A673 (cell line): Measurements from ENCODE around the gene ERVFRD-1. TPM values are rescaled to one million over a fixed set of nuclear protein-coding genes. Genes with fewer than 3 reads are reported as not detected.

Source experiments
- BruUV-seq: library from RNA; stranded (reverse); fragments of 400-500 nt; replicated peaks from 2 replicates; lab custom pipeline; 2021; lab: Mats Ljungman, UMichigan
- CTCF ChIA-PET: fragments of 300-600 bp; sonication (Branson Sonifier 250); formaldehyde crosslinking; loops from one replicate; lab custom pipeline; 2022; ENCODE audit warnings: antibody characterized with exemption; lab: Charles Lee
- POLR2A ChIA-PET: fragments of 300-600 bp; sonication (Branson Sonifier 250); formaldehyde crosslinking; loops from one replicate; lab custom pipeline; 2022; ENCODE audit warnings: antibody characterized with exemption; ENCODE audit not compliant: low non-redundant PET; lab: Charles Lee
- DNase-seq: peaks from one replicate; pipeline ENCODE4 v3.0.0-alpha.2; 2015; ENCODE audit warnings: low spot score
- H3K27ac ChIP-seq: fragments of 200-600 bp; sonication (generic); 2 replicates; pipeline ENCODE4 v1.5.1; 2016; ENCODE audit warnings: mixed run types, low read depth, mild to moderate bottlenecking, mixed read lengths, antibody characterized with exemption, low read length; ENCODE audit not compliant: poor library complexity, severe bottlenecking
- H3K27me3 ChIP-seq: fragments of 200-600 bp; sonication (generic); replicated peaks from 2 replicates; pipeline ENCODE4 v1.6.1; 2017; ENCODE audit warnings: mixed run types, low read depth, mild to moderate bottlenecking, mixed read lengths, antibody characterized with exemption, low read length; ENCODE audit not compliant: insufficient read depth, poor library complexity
- H3K36me3 ChIP-seq: fragments of 200-600 bp; sonication (generic); 2 replicates; pipeline ENCODE4 v1.6.1; 2016; ENCODE audit warnings: mixed run types, mild to moderate bottlenecking, mixed read lengths, antibody characterized with exemption, low read length; ENCODE audit not compliant: insufficient read depth, poor library complexity, severe bottlenecking
- H3K4me1 ChIP-seq: fragments of 200-600 bp; sonication (generic); 2 replicates; pipeline ENCODE4 v1.6.1; 2017; ENCODE audit warnings: mixed run types, mild to moderate bottlenecking, mixed read lengths, antibody characterized with exemption, low read length; ENCODE audit not compliant: insufficient read depth, poor library complexity, severe bottlenecking
- H3K4me3 ChIP-seq: fragments of 200-600 bp; sonication (generic); 2 replicates; pipeline ENCODE4 v1.5.1; 2016; ENCODE audit warnings: low read depth, mixed run types, mild to moderate bottlenecking, mixed read lengths, low read length; ENCODE audit not compliant: poor library complexity, severe bottlenecking
- H3K9me3 ChIP-seq: fragments of 200-600 bp; sonication (generic); 2 replicates; pipeline ENCODE4 v1.6.1; 2016; ENCODE audit warnings: mixed run types, low read depth, mild to moderate bottlenecking, mixed read lengths, antibody characterized with exemption, low read length; ENCODE audit not compliant: poor library complexity, severe bottlenecking
- CTCF ChIP-seq: fragments of 300-800, 200-600 bp; sonication (generic); conservative IDR thresholded peaks from 2 replicates; pipeline ENCODE4 v1.5.1; 2017; ENCODE audit warnings: low read depth, mild to moderate bottlenecking, antibody characterized with exemption, low read length, moderate library complexity, mixed read lengths
- EZH2 ChIP-seq: fragments of 200-600 bp; sonication (generic); IDR thresholded peaks from 2 replicates; pipeline ENCODE4 v1.6.1; 2017; ENCODE audit warnings: borderline replicate concordance, low read depth, mild to moderate bottlenecking, mixed read lengths, antibody characterized with exemption, low read length; ENCODE audit not compliant: poor library complexity, severe bottlenecking
- intact Hi-C: fragments of 100-400 bp; cut with micrococcal nuclease; formaldehyde crosslinking; loops from one replicate; pipeline ENCODE4 v1.10.0; 2022; ENCODE audit not compliant: unreplicated experiment
- total RNA-seq: library from RNA; stranded (reverse); gene quantifications from 2 replicates; pipeline ENCODE4 v1.2.3, GENCODE V29; 2021

The ERVFRD-1 gene
- total RNA-seq, 1 experiment from 2014 or later: 0.11 TPM

GRCh38 chr6:11055127-11055627 is 56.3 kb downstream of the ERVFRD-1 start:
- Histone ChIP-seq H3K36me3 (no peaks in the 10 kb centered on the region), H3K4me3 (no peak overlapping the region), H3K4me1 (no peaks in the 10 kb centered on the region), H3K27ac (no peak overlapping the region), H3K9me3 (no peaks in the 10 kb centered on the region), H3K27me3 (no peaks in the 10 kb centered on the region)
- ChIA-PET CTCF (interaction anchor here (1.3 kb wide), 1 partner anchor 103 kb away, joined by 3 read pairs; no protein-coding TSS in a partner anchor), POLR2A (no interaction called here)
- TF ChIP-seq EZH2: no peak
- TF ChIP-seq CTCF: no peak
- intact Hi-C loops: no loop called here
- no peak for DNase-seq
- BruUV-seq: no TSS peak

GRCh38 chr6:11054722-11055121 is 56.8 kb downstream of the ERVFRD-1 start:
- no peaks in the 10 kb centered on the region for H3K9me3 ChIP-seq
- intact Hi-C loops: no loop called here
- no peak for TF ChIP-seq CTCF
- no peak for TF ChIP-seq EZH2
- no peaks in the 10 kb centered on the region for H3K4me1 ChIP-seq
- POLR2A ChIA-PET: no interaction called here
- BruUV-seq: no TSS peak
- H3K36me3 ChIP-seq: no peaks in the 10 kb centered on the region
- DNase-seq: no peak
- CTCF ChIA-PET: no interaction called here
- H3K27me3 ChIP-seq: no peaks in the 10 kb centered on the region
- no peak overlapping the region for H3K4me3 ChIP-seq
- H3K27ac ChIP-seq: no peak overlapping the region

GRCh38 chr6:11053307-11053706 is 58.2 kb downstream of the ERVFRD-1 start:
- intact Hi-C loops: no loop called here
- no peak overlapping the region for H3K4me3 ChIP-seq
- no peaks in the 10 kb centered on the region for H3K9me3 ChIP-seq

More at GRCh38 chr6:11053307-11053706, 58.2 kb downstream of the ERVFRD-1 start:
- Histone ChIP-seq H3K27me3 (no peaks in the 10 kb centered on the region), H3K4me1 (no peaks in the 10 kb centered on the region), H3K27ac (no peak overlapping the region), H3K36me3 (no peaks in the 10 kb centered on the region)
- no peak for DNase-seq
- no TSS peak for BruUV-seq
- ChIA-PET CTCF (no interaction called here), POLR2A (interaction anchor here (0.6 kb wide), 1 partner anchor 177 kb away, joined by 5 read pairs; no protein-coding TSS in a partner anchor)
- TF ChIP-seq CTCF: no peak
- no peak for TF ChIP-seq EZH2

Other genes with a start within 250 kb of the ERVFRD-1 start
- not detected in 2 replicates for gene GCM2, start 229.7 kb downstream of the ERVFRD-1 start, total RNA-seq
- 7.5 and 9.7 TPM in 2 replicates for gene SYCP2L, start 224.7 kb downstream of the ERVFRD-1 start, total RNA-seq
- 12.7 and 14.1 TPM in 2 replicates for gene ELOVL2, start 67.4 kb downstream of the ERVFRD-1 start, total RNA-seq
- gene SMIM13, start 17.9 kb downstream of the ERVFRD-1 start, total RNA-seq: 16.8 and 18.9 TPM in 2 replicates
- 5.6 and 6.6 TPM in 2 replicates for gene NEDD9, start 120.9 kb upstream of the ERVFRD-1 start, total RNA-seq